Hepatocyte (in vitro differentiated cells): ENCODE results near the gene GNE. TPM values are rescaled to one million over a fixed set of nuclear protein-coding genes. Genes with fewer than 3 reads are reported as not detected.

Experiments used
- DNase-seq: peaks from one replicate; pipeline ENCODE4 v3.0.0-alpha.2; 2016; ENCODE audit warnings: low spot score
- H2AFZ ChIP-seq: fragments of 200-600 bp; sonication (generic); 2 replicates; pipeline ENCODE4 v1.6.0; 2016; ENCODE audit warnings: antibody characterized with exemption, mild to moderate bottlenecking
- H3K27ac ChIP-seq: fragments of 200-600 bp; sonication (generic); 2 replicates; pipeline ENCODE4 v1.5.1; 2016; ENCODE audit warnings: mild to moderate bottlenecking
- H3K27me3 ChIP-seq: fragments of 200-600 bp; sonication (generic); 2 replicates; pipeline ENCODE4 v1.6.1; 2016
- H3K36me3 ChIP-seq: fragments of 200-600 bp; sonication (generic); replicated peaks from 2 replicates; pipeline ENCODE4 v1.5.1; 2016; ENCODE audit warnings: low read depth; ENCODE audit not compliant: insufficient read depth
- H3K4me1 ChIP-seq: fragments of 200-600 bp; sonication (generic); 2 replicates; pipeline ENCODE4 v1.5.1; 2016; ENCODE audit warnings: mild to moderate bottlenecking, moderate library complexity; ENCODE audit not compliant: insufficient read depth
- H3K4me2 ChIP-seq: fragments of 200-600 bp; sonication (generic); 2 replicates; pipeline ENCODE4 v1.6.0; 2016
- H3K4me3 ChIP-seq: fragments of 200-600 bp; sonication (generic); 2 replicates; pipeline ENCODE4 v1.5.1; 2016; ENCODE audit warnings: mild to moderate bottlenecking
- H3K79me2 ChIP-seq: fragments of 200-600 bp; sonication (generic); 2 replicates; pipeline ENCODE4 v1.6.0; 2017; ENCODE audit warnings: mild to moderate bottlenecking
- H3K9me2 ChIP-seq: fragments of 200-600 bp; sonication (generic); replicated peaks from 2 replicates; pipeline ENCODE4 v1.6.0; 2017; ENCODE audit warnings: mild to moderate bottlenecking; ENCODE audit not compliant: insufficient read depth
- H3K9me3 ChIP-seq: fragments of 200-600 bp; sonication (generic); 2 replicates; pipeline ENCODE4 v1.5.1; 2016; ENCODE audit warnings: low read depth, mild to moderate bottlenecking
- H4K20me1 ChIP-seq: fragments of 200-600 bp; sonication (generic); 2 replicates; pipeline ENCODE4 v1.6.0; 2016; ENCODE audit warnings: mild to moderate bottlenecking; ENCODE audit not compliant: insufficient read depth, poor library complexity, severe bottlenecking
- EZH2 ChIP-seq: fragments of 200-600 bp; sonication (generic); IDR thresholded peaks from 2 replicates; pipeline ENCODE4 v1.6.1; 2016; ENCODE audit warnings: antibody characterized with exemption, mild to moderate bottlenecking, borderline replicate concordance
- EZH2phosphoT487 ChIP-seq: fragments of 200-600 bp; sonication (generic); IDR thresholded peaks from one replicate; pipeline ENCODE4 v1.6.1; 2018; ENCODE audit warnings: antibody characterized with exemption, mild to moderate bottlenecking, low read depth, moderate library complexity; ENCODE audit not compliant: unreplicated experiment, severe bottlenecking
- WGBS: methylation state at CpG from one replicate; pipeline ENCODE4 v1.1.6; 2016; ENCODE audit warnings: low lambda C conversion rate; ENCODE audit errors: missing lambda C conversion rate; 5-methylcytosine and 5-hydroxymethylcytosine counted together
- polyA plus RNA-seq: library from polyadenylated mRNA; unstranded; fragments of >200 nt; fragmentation: Nextera tagmentation; extraction: Ambion mirVana; gene quantifications from 2 replicates; pipeline ENCODE4 v1.2.1, GENCODE V29; 2016
- total RNA-seq: library from RNA; depleted of rRNA; stranded (reverse); fragments of >200 nt; gene quantifications from 2 replicates; pipeline ENCODE4 v1.2.3, GENCODE V29; 2014
- TF ChIP-seq, protein P1 (sequence below): fragments of 200-600 bp; sonication (generic); IDR thresholded peaks from 2 replicates; pipeline ENCODE4 v1.5.1; 2016; ENCODE audit warnings: antibody characterized with exemption, mild to moderate bottlenecking; ENCODE audit not compliant: poor library complexity

The GNE gene
- total and polyA plus RNA-seq, 2 experiments from 2014 or later: 6.5 to 14.9 TPM

DNA sequence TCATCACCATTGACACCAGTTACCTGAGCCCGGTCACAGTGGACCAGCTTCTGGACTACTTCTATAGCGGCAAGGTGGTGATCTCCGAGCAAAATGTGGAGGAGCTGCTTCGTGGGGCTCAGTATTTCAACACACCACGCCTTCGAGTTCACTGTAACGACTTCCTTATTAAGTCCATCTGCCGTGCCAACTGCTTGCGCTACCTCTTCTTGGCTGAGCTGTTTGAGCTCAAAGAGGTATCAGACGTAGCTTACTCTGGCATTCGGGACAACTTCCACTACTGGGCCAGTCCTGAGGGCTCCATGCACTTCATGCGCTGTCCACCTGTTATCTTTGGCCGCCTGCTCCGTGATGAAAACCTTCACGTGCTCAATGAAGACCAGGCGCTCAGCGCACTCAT lies 88.5 kb downstream of the GNE start:
- H3K4me1 ChIP-seq: peaks cover 3% of the 10 kb centered on the region
- no peak overlapping the region for H2AFZ ChIP-seq
- no peak overlapping the region for H3K27ac ChIP-seq
- TF ChIP-seq, protein P1, sequence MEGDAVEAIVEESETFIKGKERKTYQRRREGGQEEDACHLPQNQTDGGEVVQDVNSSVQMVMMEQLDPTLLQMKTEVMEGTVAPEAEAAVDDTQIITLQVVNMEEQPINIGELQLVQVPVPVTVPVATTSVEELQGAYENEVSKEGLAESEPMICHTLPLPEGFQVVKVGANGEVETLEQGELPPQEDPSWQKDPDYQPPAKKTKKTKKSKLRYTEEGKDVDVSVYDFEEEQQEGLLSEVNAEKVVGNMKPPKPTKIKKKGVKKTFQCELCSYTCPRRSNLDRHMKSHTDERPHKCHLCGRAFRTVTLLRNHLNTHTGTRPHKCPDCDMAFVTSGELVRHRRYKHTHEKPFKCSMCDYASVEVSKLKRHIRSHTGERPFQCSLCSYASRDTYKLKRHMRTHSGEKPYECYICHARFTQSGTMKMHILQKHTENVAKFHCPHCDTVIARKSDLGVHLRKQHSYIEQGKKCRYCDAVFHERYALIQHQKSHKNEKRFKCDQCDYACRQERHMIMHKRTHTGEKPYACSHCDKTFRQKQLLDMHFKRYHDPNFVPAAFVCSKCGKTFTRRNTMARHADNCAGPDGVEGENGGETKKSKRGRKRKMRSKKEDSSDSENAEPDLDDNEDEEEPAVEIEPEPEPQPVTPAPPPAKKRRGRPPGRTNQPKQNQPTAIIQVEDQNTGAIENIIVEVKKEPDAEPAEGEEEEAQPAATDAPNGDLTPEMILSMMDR: no peak
- TF ChIP-seq EZH2 (no peak), EZH2phosphoT487 (no peak)
- no peak overlapping the region for H3K4me2 ChIP-seq
- WGBS: 92% methylated on average over 17 of the region's 17 CpGs
- H3K4me3 ChIP-seq: no peak overlapping the region
- no peaks in the 10 kb centered on the region for H4K20me1 ChIP-seq
- DNase-seq: no peak
- no peaks in the 10 kb centered on the region for H3K9me3 ChIP-seq
- no peaks in the 10 kb centered on the region for H3K9me2 ChIP-seq
- no peaks in the 10 kb centered on the region for H3K27me3 ChIP-seq
- H3K79me2 ChIP-seq: no peaks in the 10 kb centered on the region
- H3K36me3 ChIP-seq: no peaks in the 10 kb centered on the region

DNA sequence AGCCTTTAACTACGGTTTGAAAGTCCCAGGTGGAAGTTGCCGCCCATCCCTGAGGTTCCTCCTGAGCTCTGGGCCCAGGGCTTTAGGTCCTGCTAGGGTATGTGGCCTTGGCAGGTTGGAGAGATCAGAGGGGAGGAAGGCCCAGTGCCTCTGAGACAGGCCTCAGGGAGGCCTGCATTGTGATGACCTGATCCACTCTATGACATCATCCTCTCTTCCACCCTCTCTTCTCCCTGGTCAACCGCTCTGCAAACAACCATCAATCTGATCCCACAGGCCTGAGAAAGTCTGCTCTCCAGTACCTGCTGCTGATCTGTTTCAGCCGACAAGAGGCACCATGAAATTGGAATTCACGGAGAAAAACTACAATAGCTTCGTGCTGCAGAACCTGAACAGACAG lies 89.1 kb downstream of the GNE start, which contains the start of gene CCIN:
CCIN (plus strand) TSS at position 223 of the 400 bp plus-strand sequence; CDS start at position 338, 115 bp downstream.
- TF ChIP-seq EZH2phosphoT487 (no peak), EZH2 (no peak)
- TF ChIP-seq, protein P1: no peak
- no peak within 1 kb of the TSS for H3K4me2 ChIP-seq
- WGBS: 87% methylated on average over 6 of the region's 6 CpGs
- H3K4me1 ChIP-seq: peaks cover 3% of the 10 kb centered on the region
- H3K9me2 ChIP-seq: no peaks in the 10 kb centered on the region
- DNase-seq: no peak
- no peaks in the 10 kb centered on the region for H3K27me3 ChIP-seq
- H4K20me1 ChIP-seq: no peaks in the 10 kb centered on the region
- no peaks in the 10 kb centered on the region for H3K79me2 ChIP-seq
- no peak within 1 kb of the TSS for H3K27ac ChIP-seq
- H3K4me3 ChIP-seq: no peak within 1 kb of the TSS
- no peaks in the 10 kb centered on the region for H3K9me3 ChIP-seq
- no peak within 1 kb of the TSS for H2AFZ ChIP-seq
- no peaks in the 10 kb centered on the region for H3K36me3 ChIP-seq

DNA sequence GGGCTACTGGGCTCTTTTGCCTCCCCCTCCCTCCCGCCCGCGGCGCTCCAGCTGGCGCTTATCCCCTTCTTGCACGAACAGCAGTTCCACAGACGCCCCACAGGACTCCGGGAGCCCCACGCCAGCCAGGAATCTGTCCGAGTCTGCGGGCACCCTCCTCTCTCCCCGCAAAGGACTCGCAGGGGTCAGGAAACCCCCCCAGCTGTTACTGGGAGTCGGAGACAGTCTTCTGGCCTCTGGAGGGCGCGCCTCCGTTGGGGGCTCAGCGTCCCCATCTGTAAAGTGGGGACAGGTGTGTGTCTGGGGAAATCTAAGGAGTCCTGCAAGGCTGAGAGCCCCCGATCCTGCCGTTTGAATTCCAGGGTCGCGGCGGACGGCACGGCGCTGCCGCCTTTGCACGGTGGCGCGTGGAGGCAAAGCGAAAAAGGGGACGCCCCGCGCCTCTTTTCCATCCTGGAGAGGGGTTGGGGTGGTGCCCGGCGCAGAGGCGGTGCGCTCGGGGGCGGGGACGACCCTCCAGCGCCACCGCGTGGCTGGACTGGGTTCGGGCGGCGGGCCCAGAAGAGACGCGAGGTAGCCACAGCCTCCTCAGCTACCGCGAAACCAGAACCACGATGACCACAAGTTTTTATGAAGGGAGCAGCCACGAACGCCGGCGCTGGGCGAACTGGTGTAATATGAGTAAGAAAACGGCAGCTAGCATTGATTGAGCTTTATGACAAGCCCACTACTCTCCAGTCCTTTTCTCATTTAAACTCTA lies 91.9 kb downstream of the GNE start:
- peak; percentile 81 for DNase-seq
- peaks cover 20% of the 10 kb centered on the region for H3K4me1 ChIP-seq
- H3K27ac ChIP-seq: no peak overlapping the region
- WGBS: 10% methylated on average over 50 of the region's 58 CpGs
- no peaks in the 10 kb centered on the region for H3K9me3 ChIP-seq
- H3K9me2 ChIP-seq: no peaks in the 10 kb centered on the region
- H3K36me3 ChIP-seq: no peaks in the 10 kb centered on the region
- H2AFZ ChIP-seq: peak overlapping the region; percentile 86
- peak overlapping the region; percentile 67 for H3K4me3 ChIP-seq
- H3K4me2 ChIP-seq: peak overlapping the region; percentile 92
- TF ChIP-seq EZH2: no peak
- TF ChIP-seq, protein P1: peak; percentile 94
- no peaks in the 10 kb centered on the region for H3K27me3 ChIP-seq
- H4K20me1 ChIP-seq: no peaks in the 10 kb centered on the region
- no peaks in the 10 kb centered on the region for H3K79me2 ChIP-seq
